ENCODE data around the gene ARSJ.
"Not testable (repeated sequence)": the region's sequence is repeated elsewhere in the genome, so short reads cannot be mapped to it uniquely, and the experiment has no call there.

Gene ARSJ

GRCh38 chr4:114005569-114006442 is 26.4 kb upstream of the ARSJ start:
- no peak overlapping the region for H3K27ac ChIP-seq (ENCODE audit: low read depth, low read length)
- H3K79me1 ChIP-seq (ENCODE audit: low read length), result no peaks in the 10 kb centered on the region
- H3K18ac ChIP-seq (ENCODE audit: low read length), result no peak overlapping the region
- DNase-seq, result no peak
- H3K4me2 ChIP-seq (ENCODE audit: low read length), result no peak overlapping the region
- no peaks in the 10 kb centered on the region for H3K9me3 ChIP-seq (ENCODE audit: insufficient read depth, low read depth, low read length)
- H2BK5ac ChIP-seq (ENCODE audit: low read depth, low read length, poor library complexity), result no peak overlapping the region
- H2BK12ac ChIP-seq (ENCODE audit: low read length), result no peak overlapping the region
- no peaks in the 10 kb centered on the region for H3K36me3 ChIP-seq (ENCODE audit: control insufficient read depth in 1 of 2, insufficient read depth in 2 of 2, low read length in 2 of 2)
- no peak overlapping the region for H3K9ac ChIP-seq (ENCODE audit: low read length)
- no peak overlapping the region for H3K23ac ChIP-seq (ENCODE audit: low read length)
- no CpG with 5 or more reads among the region's 4 CpGs for WGBS (ENCODE audit: extremely low coverage, insufficient coverage, insufficient read length)
- no peak overlapping the region for H3K4me3 ChIP-seq (ENCODE audit: low read depth, low read length)
- H3K27me3 ChIP-seq (ENCODE audit: insufficient read depth, low read length), result no peaks in the 10 kb centered on the region
- no peak overlapping the region for H2AFZ ChIP-seq (ENCODE audit: insufficient read depth, low read length, poor library complexity)
- no peak overlapping the region for H4K91ac ChIP-seq (ENCODE audit: low read depth, low read length)
- no peak overlapping the region for H3K4ac ChIP-seq (ENCODE audit: low read depth, low read length)
- no peak overlapping the region for H2BK120ac ChIP-seq (ENCODE audit: insufficient read depth, low read length, poor library complexity)
- no peaks in the 10 kb centered on the region for H3K4me1 ChIP-seq (ENCODE audit: control insufficient read depth in 1 of 2, insufficient read depth in 2 of 2, low read length in 2 of 2)
- H4K8ac ChIP-seq (ENCODE audit: low read depth, low read length), result no peak overlapping the region
- no peak overlapping the region for H2AK5ac ChIP-seq (ENCODE audit: low read length)
- H4K12ac ChIP-seq (ENCODE audit: low read depth, low read length), result no peak overlapping the region
- no peaks in the 10 kb centered on the region for H3K79me2 ChIP-seq (ENCODE audit: control insufficient read depth, insufficient read depth, low read length, poor library complexity)
- H3K14ac ChIP-seq (ENCODE audit: low read length), result no peak overlapping the region

GRCh38 chr4:114004483-114005226 is 25.2 kb upstream of the ARSJ start:
- H4K12ac ChIP-seq (ENCODE audit: low read depth, low read length); H3K4me1 ChIP-seq (ENCODE audit: control insufficient read depth in 1 of 2, insufficient read depth in 2 of 2, low read length in 2 of 2); H4K8ac ChIP-seq (ENCODE audit: low read depth, low read length); H3K14ac ChIP-seq (ENCODE audit: low read length); H3K9ac ChIP-seq (ENCODE audit: low read length); H3K79me1 ChIP-seq (ENCODE audit: low read length); H3K4me2 ChIP-seq (ENCODE audit: low read length); H3K36me3 ChIP-seq (ENCODE audit: control insufficient read depth in 1 of 2, insufficient read depth in 2 of 2, low read length in 2 of 2); H2BK12ac ChIP-seq (ENCODE audit: low read length); H2AFZ ChIP-seq (ENCODE audit: insufficient read depth, low read length, poor library complexity); H3K27ac ChIP-seq (ENCODE audit: low read depth, low read length); H3K9me3 ChIP-seq (ENCODE audit: insufficient read depth, low read depth, low read length); H3K4me3 ChIP-seq (ENCODE audit: low read depth, low read length); H3K27me3 ChIP-seq (ENCODE audit: insufficient read depth, low read length); H3K23ac ChIP-seq (ENCODE audit: low read length); DNase-seq; H3K18ac ChIP-seq (ENCODE audit: low read length); H2BK5ac ChIP-seq (ENCODE audit: low read depth, low read length, poor library complexity); H2BK120ac ChIP-seq (ENCODE audit: insufficient read depth, low read length, poor library complexity); H4K91ac ChIP-seq (ENCODE audit: low read depth, low read length); H3K4ac ChIP-seq (ENCODE audit: low read depth, low read length); H3K79me2 ChIP-seq (ENCODE audit: control insufficient read depth, insufficient read depth, low read length, poor library complexity); H2AK5ac ChIP-seq (ENCODE audit: low read length): not testable (repeated sequence)
- no CpG with 5 or more reads among the region's 20 CpGs for WGBS (ENCODE audit: extremely low coverage, insufficient coverage, insufficient read length)

DNA sequence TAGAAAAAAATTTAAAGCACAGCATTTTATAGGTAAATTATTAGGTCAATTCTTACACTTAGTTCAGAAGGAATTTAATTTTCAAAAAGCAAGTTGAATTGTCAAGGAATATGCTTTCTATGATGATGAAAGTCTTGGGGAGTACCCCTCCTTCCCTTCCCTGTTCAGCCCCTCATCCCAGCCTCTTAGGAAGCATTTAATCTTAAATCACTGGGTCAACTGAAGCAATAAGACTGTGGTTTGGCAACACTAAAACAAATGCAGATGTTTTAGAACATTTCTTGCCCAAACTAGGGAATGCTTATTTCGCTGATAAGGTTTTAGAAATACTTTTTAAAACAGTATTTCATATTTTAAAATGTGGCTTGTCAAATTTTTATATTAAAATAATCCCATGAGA is 19.1 kb upstream of the ARSJ start:
- Histone ChIP-seq H3K9me3 (ENCODE audit: insufficient read depth, low read depth, low read length) (no peaks in the 10 kb centered on the region), H3K79me1 (ENCODE audit: low read length) (no peaks in the 10 kb centered on the region), H3K4me1 (ENCODE audit: control insufficient read depth in 1 of 2, insufficient read depth in 2 of 2, low read length in 2 of 2) (no peaks in the 10 kb centered on the region), H2AFZ (ENCODE audit: insufficient read depth, low read length, poor library complexity) (no peak overlapping the region), H2BK120ac (ENCODE audit: insufficient read depth, low read length, poor library complexity) (no peak overlapping the region), H3K27me3 (ENCODE audit: insufficient read depth, low read length) (no peaks in the 10 kb centered on the region), H3K18ac (ENCODE audit: low read length) (no peak overlapping the region), H4K8ac (ENCODE audit: low read depth, low read length) (no peak overlapping the region), H3K79me2 (ENCODE audit: control insufficient read depth, insufficient read depth, low read length, poor library complexity) (no peaks in the 10 kb centered on the region), H3K4me3 (ENCODE audit: low read depth, low read length) (no peak overlapping the region), H4K91ac (ENCODE audit: low read depth, low read length) (no peak overlapping the region), H3K4ac (ENCODE audit: low read depth, low read length) (no peak overlapping the region), H3K36me3 (ENCODE audit: control insufficient read depth in 1 of 2, insufficient read depth in 2 of 2, low read length in 2 of 2) (no peaks in the 10 kb centered on the region), H3K14ac (ENCODE audit: low read length) (no peak overlapping the region), H4K12ac (ENCODE audit: low read depth, low read length) (no peak overlapping the region), H2BK5ac (ENCODE audit: low read depth, low read length, poor library complexity) (no peak overlapping the region), H3K27ac (ENCODE audit: low read depth, low read length) (no peak overlapping the region), H2BK12ac (ENCODE audit: low read length) (no peak overlapping the region), H2AK5ac (ENCODE audit: low read length) (no peak overlapping the region), H3K4me2 (ENCODE audit: low read length) (no peak overlapping the region), H3K9ac (ENCODE audit: low read length) (no peak overlapping the region), H3K23ac (ENCODE audit: low read length) (no peak overlapping the region)
- DNase-seq, result no peak
- WGBS (ENCODE audit: extremely low coverage, insufficient coverage, insufficient read length), result no CpG with 5 or more reads among the region's 1 CpG

GRCh38 chr4:113998079-113998478 is 18.6 kb upstream of the ARSJ start:
- Histone ChIP-seq H2AK5ac (ENCODE audit: low read length) (no peak overlapping the region), H4K91ac (ENCODE audit: low read depth, low read length) (no peak overlapping the region), H3K79me2 (ENCODE audit: control insufficient read depth, insufficient read depth, low read length, poor library complexity) (no peaks in the 10 kb centered on the region), H3K27ac (ENCODE audit: low read depth, low read length) (no peak overlapping the region), H3K27me3 (ENCODE audit: insufficient read depth, low read length) (no peaks in the 10 kb centered on the region), H4K8ac (ENCODE audit: low read depth, low read length) (no peak overlapping the region), H3K23ac (ENCODE audit: low read length) (no peak overlapping the region), H3K9ac (ENCODE audit: low read length) (no peak overlapping the region), H3K36me3 (ENCODE audit: control insufficient read depth in 1 of 2, insufficient read depth in 2 of 2, low read length in 2 of 2) (no peaks in the 10 kb centered on the region), H3K4me2 (ENCODE audit: low read length) (no peak overlapping the region), H2BK12ac (ENCODE audit: low read length) (no peak overlapping the region), H3K4me3 (ENCODE audit: low read depth, low read length) (no peak overlapping the region), H3K14ac (ENCODE audit: low read length) (no peak overlapping the region), H3K9me3 (ENCODE audit: insufficient read depth, low read depth, low read length) (no peaks in the 10 kb centered on the region), H2BK120ac (ENCODE audit: insufficient read depth, low read length, poor library complexity) (no peak overlapping the region), H2AFZ (ENCODE audit: insufficient read depth, low read length, poor library complexity) (no peak overlapping the region), H3K79me1 (ENCODE audit: low read length) (no peaks in the 10 kb centered on the region), H3K4ac (ENCODE audit: low read depth, low read length) (no peak overlapping the region), H3K18ac (ENCODE audit: low read length) (no peak overlapping the region), H4K12ac (ENCODE audit: low read depth, low read length) (no peak overlapping the region), H2BK5ac (ENCODE audit: low read depth, low read length, poor library complexity) (no peak overlapping the region), H3K4me1 (ENCODE audit: control insufficient read depth in 1 of 2, insufficient read depth in 2 of 2, low read length in 2 of 2) (no peaks in the 10 kb centered on the region)
- DNase-seq, result no peak
- no CpG with 5 or more reads among the region's 5 CpGs for WGBS (ENCODE audit: extremely low coverage, insufficient coverage, insufficient read length)

Data from trophoblast cell (in vitro differentiated cells and primary cell).